Spleen (tissue), 7 donors: ENCODE data around the gene HTR6.

ENCODE experiments used
- POLR2A ChIP-seq, 3 donors: fragments of 450-650 bp; IDR thresholded peaks; one replicate each; pipeline ENCODE4 v1.5.1; 2017; ENCODE audit warnings: antibody characterized with exemption in 3 of 3, mild to moderate bottlenecking in 1 of 3
- TF ChIP-seq, protein P1 (sequence below), 11 experiments: fragments of 200-600 bp in 7 of 11; fragments of 450-650 bp in 4 of 11; sonication (generic) in 4 of 11; IDR thresholded peaks in 8 of 11; conservative IDR thresholded peaks in 3 of 11; 1 replicate in 7 of 11; 2 replicates in 4 of 11; pipeline versions ENCODE4 v1.4.0 to v1.8.0; 2016 to 2021; ENCODE audit warnings: antibody characterized with exemption in 11 of 11, inconsistent platforms in 4 of 11, mild to moderate bottlenecking in 1 of 11
- donor health status: DM: no; HTN: no; CAD: no; lungs with moderate emphysema.
- donor health status: DM: no; HTN: no; CAD: no.
- donor health status: DM: no; HTN: no; CAD: no.

DNA sequence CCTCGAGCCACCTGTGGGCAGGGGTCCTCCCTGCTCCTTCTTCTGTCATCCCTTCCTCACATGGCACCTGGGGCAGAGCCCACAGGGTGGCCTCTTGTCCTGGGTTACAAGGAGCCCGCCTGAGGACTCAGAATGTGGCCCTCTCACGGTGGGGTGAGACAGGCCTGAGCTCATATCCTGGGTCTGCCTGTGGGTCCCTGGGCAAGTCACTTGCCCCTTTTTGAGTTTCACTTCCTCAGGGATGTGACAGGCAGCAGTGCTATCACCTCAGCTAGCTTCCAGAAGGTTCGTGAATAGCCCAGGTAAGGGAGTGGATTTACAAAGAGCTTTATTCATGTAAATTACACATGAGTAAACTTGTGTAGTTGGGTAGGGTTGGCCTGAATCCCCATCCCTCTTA is 33.5 kb downstream of the HTR6 start:
- TF ChIP-seq, protein P1, sequence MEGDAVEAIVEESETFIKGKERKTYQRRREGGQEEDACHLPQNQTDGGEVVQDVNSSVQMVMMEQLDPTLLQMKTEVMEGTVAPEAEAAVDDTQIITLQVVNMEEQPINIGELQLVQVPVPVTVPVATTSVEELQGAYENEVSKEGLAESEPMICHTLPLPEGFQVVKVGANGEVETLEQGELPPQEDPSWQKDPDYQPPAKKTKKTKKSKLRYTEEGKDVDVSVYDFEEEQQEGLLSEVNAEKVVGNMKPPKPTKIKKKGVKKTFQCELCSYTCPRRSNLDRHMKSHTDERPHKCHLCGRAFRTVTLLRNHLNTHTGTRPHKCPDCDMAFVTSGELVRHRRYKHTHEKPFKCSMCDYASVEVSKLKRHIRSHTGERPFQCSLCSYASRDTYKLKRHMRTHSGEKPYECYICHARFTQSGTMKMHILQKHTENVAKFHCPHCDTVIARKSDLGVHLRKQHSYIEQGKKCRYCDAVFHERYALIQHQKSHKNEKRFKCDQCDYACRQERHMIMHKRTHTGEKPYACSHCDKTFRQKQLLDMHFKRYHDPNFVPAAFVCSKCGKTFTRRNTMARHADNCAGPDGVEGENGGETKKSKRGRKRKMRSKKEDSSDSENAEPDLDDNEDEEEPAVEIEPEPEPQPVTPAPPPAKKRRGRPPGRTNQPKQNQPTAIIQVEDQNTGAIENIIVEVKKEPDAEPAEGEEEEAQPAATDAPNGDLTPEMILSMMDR (IDR thresholded peaks at IDR 0.05 in 8 of 11, conservative IDR thresholded peaks at IDR 0.05 in 3 of 11) = no peak
- no peak for TF ChIP-seq POLR2A (IDR thresholded peaks at IDR 0.05)
